ENCODE measurements around the gene OR2F2.

OR2F2 gene, protein sequence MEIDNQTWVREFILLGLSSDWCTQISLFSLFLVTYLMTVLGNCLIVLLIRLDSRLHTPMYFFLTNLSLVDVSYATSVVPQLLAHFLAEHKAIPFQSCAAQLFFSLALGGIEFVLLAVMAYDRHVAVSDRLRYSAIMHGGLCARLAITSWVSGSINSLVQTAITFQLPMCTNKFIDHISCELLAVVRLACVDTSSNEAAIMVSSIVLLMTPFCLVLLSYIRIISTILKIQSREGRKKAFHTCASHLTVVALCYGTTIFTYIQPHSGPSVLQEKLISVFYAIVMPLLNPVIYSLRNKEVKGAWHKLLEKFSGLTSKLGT

GRCh38 chr7:143934526-143935325, at the start of gene OR2F2:
TSS of gene OR2F2 (plus strand) at chr7:143935233. CDS start at chr7:143935233, 0 bp downstream.
- Histone ChIP-seq H3K79me2 (ENCODE audit: control insufficient read depth, insufficient read depth, low read length, unreplicated experiment) (no peaks in the 10 kb centered on the region), H3K4me3 (ENCODE audit: low read depth, low read length) (no peak within 1 kb of the TSS), H3K27me3 (ENCODE audit: insufficient read depth, low read length) (no peaks in the 10 kb centered on the region), H3K4me1 (ENCODE audit: control insufficient read depth, insufficient read depth, low read length, unreplicated experiment) (peaks cover 24% of the 10 kb centered on the region), H2AFZ (ENCODE audit: low read length, unreplicated experiment) (no peak within 1 kb of the TSS), H3K36me3 (ENCODE audit: insufficient read depth, low read length) (no peaks in the 10 kb centered on the region), H3K27ac (ENCODE audit: low read depth, low read length) (peak within 1 kb of the TSS; percentile 61)

GRCh38 chr7:143885951-143886350, 49.1 kb upstream of the OR2F2 start:
- peaks cover 14% of the 10 kb centered on the region for H3K36me3 ChIP-seq (ENCODE audit: insufficient read depth, low read length)
- peaks cover 28% of the 10 kb centered on the region for H3K79me2 ChIP-seq (ENCODE audit: control insufficient read depth, insufficient read depth, low read length, unreplicated experiment)
- H3K4me3 ChIP-seq (ENCODE audit: low read depth, low read length) = 0 out of 2 replicates have a peak overlapping the region, but pooled peaks have one; percentile 81
- H3K27ac ChIP-seq (ENCODE audit: low read depth, low read length) = no peak overlapping the region
- H3K27me3 ChIP-seq (ENCODE audit: insufficient read depth, low read length) = no peaks in the 10 kb centered on the region
- H3K4me1 ChIP-seq (ENCODE audit: control insufficient read depth, insufficient read depth, low read length, unreplicated experiment) = peaks cover 20% of the 10 kb centered on the region
- no peak overlapping the region for H2AFZ ChIP-seq (ENCODE audit: low read length, unreplicated experiment)

- H2AFZ ChIP-seq (ENCODE audit: low read length, unreplicated experiment) = no peak overlapping the region
- no peak overlapping the region for H3K27ac ChIP-seq (ENCODE audit: low read depth, low read length)
- H3K36me3 ChIP-seq (ENCODE audit: insufficient read depth, low read length) = peaks cover 16% of the 10 kb centered on the region
- H3K79me2 ChIP-seq (ENCODE audit: control insufficient read depth, insufficient read depth, low read length, unreplicated experiment) = peaks cover 32% of the 10 kb centered on the region
- H3K4me1 ChIP-seq (ENCODE audit: control insufficient read depth, insufficient read depth, low read length, unreplicated experiment) = peaks cover 20% of the 10 kb centered on the region
- no peaks in the 10 kb centered on the region for H3K27me3 ChIP-seq (ENCODE audit: insufficient read depth, low read length)
- no peak overlapping the region for H3K4me3 ChIP-seq (ENCODE audit: low read depth, low read length)
These were observed 48.1 kb upstream of the OR2F2 start for GRCh38 chr7:143886826-143887477.

GRCh38 chr7:143889068-143889467, 46.0 kb upstream of the OR2F2 start:
- Histone ChIP-seq H2AFZ (ENCODE audit: low read length, unreplicated experiment) (no peak overlapping the region), H3K79me2 (ENCODE audit: control insufficient read depth, insufficient read depth, low read length, unreplicated experiment) (peaks cover 36% of the 10 kb centered on the region), H3K27ac (ENCODE audit: low read depth, low read length) (no peak overlapping the region), H3K36me3 (ENCODE audit: insufficient read depth, low read length) (peaks cover 24% of the 10 kb centered on the region), H3K27me3 (ENCODE audit: insufficient read depth, low read length) (no peaks in the 10 kb centered on the region), H3K4me3 (ENCODE audit: low read depth, low read length) (no peak overlapping the region), H3K4me1 (ENCODE audit: control insufficient read depth, insufficient read depth, low read length, unreplicated experiment) (peaks cover 15% of the 10 kb centered on the region)

- H2AFZ ChIP-seq (ENCODE audit: low read length, unreplicated experiment) = no peak overlapping the region
- H3K79me2 ChIP-seq (ENCODE audit: control insufficient read depth, insufficient read depth, low read length, unreplicated experiment) = peaks cover 40% of the 10 kb centered on the region
- H3K36me3 ChIP-seq (ENCODE audit: insufficient read depth, low read length) = peaks cover 24% of the 10 kb centered on the region
- no peaks in the 10 kb centered on the region for H3K27me3 ChIP-seq (ENCODE audit: insufficient read depth, low read length)
- H3K27ac ChIP-seq (ENCODE audit: low read depth, low read length) = no peak overlapping the region
- H3K4me3 ChIP-seq (ENCODE audit: low read depth, low read length) = no peak overlapping the region
- peaks cover 10% of the 10 kb centered on the region for H3K4me1 ChIP-seq (ENCODE audit: control insufficient read depth, insufficient read depth, low read length, unreplicated experiment)
These were observed 44.5 kb upstream of the OR2F2 start for GRCh38 chr7:143890558-143890957.

DNA sequence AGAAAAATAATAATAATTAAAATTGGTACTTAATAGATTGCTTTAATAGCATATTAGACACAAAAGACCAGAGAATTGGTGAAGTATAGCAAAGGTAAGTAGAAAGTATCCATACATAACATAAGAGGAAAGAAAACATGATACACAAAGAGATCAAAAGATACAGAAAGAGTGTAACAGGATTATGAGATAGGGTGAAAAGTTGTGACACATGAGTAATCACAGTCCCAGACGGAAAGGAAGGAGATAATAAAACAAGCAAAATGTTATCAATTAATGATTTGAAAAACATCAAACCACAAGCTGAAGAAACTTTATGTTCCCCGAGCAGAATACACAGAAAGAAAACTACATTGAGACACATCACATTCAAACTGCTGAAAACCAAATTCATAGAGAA, 43.6 kb upstream of the OR2F2 start:
- no peak overlapping the region for H3K27ac ChIP-seq (ENCODE audit: low read depth, low read length)
- peaks cover under 1% of the 10 kb centered on the region for H3K4me1 ChIP-seq (ENCODE audit: control insufficient read depth, insufficient read depth, low read length, unreplicated experiment)
- H3K79me2 ChIP-seq (ENCODE audit: control insufficient read depth, insufficient read depth, low read length, unreplicated experiment) = peaks cover 40% of the 10 kb centered on the region
- no peak overlapping the region for H2AFZ ChIP-seq (ENCODE audit: low read length, unreplicated experiment)
- H3K36me3 ChIP-seq (ENCODE audit: insufficient read depth, low read length) = peaks cover 24% of the 10 kb centered on the region
- H3K27me3 ChIP-seq (ENCODE audit: insufficient read depth, low read length) = no peaks in the 10 kb centered on the region
- H3K4me3 ChIP-seq (ENCODE audit: low read depth, low read length) = no peak overlapping the region

GRCh38 chr7:143892527-143893300, 42.3 kb upstream of the OR2F2 start:
- H3K4me3 ChIP-seq (ENCODE audit: low read depth, low read length) = no peak overlapping the region
- H3K27me3 ChIP-seq (ENCODE audit: insufficient read depth, low read length) = no peaks in the 10 kb centered on the region
- H2AFZ ChIP-seq (ENCODE audit: low read length, unreplicated experiment) = no peak overlapping the region
- peaks cover 24% of the 10 kb centered on the region for H3K36me3 ChIP-seq (ENCODE audit: insufficient read depth, low read length)
- peaks cover 40% of the 10 kb centered on the region for H3K79me2 ChIP-seq (ENCODE audit: control insufficient read depth, insufficient read depth, low read length, unreplicated experiment)
- no peak overlapping the region for H3K27ac ChIP-seq (ENCODE audit: low read depth, low read length)
- H3K4me1 ChIP-seq (ENCODE audit: control insufficient read depth, insufficient read depth, low read length, unreplicated experiment) = no peaks in the 10 kb centered on the region

- H3K27me3 ChIP-seq (ENCODE audit: insufficient read depth, low read length) = no peaks in the 10 kb centered on the region
- H3K4me3 ChIP-seq (ENCODE audit: low read depth, low read length) = no peak overlapping the region
- peaks cover 64% of the 10 kb centered on the region for H3K79me2 ChIP-seq (ENCODE audit: control insufficient read depth, insufficient read depth, low read length, unreplicated experiment)
- H3K4me1 ChIP-seq (ENCODE audit: control insufficient read depth, insufficient read depth, low read length, unreplicated experiment) = peaks cover 23% of the 10 kb centered on the region
- H3K36me3 ChIP-seq (ENCODE audit: insufficient read depth, low read length) = peaks cover 9% of the 10 kb centered on the region
- H3K27ac ChIP-seq (ENCODE audit: low read depth, low read length) = no peak overlapping the region
- no peak overlapping the region for H2AFZ ChIP-seq (ENCODE audit: low read length, unreplicated experiment)
These were observed 38.4 kb upstream of the OR2F2 start for GRCh38 chr7:143896667-143897066.

DNA sequence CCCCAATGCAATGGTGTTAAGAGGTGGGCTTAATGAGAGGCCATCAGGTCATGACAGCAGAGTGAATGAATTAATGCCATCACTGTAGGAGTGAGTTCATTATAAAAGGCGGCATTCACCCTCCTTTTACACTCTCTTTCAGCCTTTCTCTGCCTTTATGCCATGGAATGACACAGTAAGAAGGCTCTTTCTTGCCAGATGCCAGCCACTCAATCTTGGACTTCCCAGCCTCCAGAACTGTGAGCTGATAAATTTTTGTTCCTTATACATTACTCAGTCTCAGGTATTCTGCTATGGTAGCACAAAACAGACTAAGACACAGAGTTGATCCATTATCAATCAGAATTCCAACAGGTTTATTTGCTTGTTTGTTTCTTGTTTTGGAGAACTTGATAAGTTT, 36.2 kb upstream of the OR2F2 start:
- Histone ChIP-seq H3K4me3 (ENCODE audit: low read depth, low read length) (0 out of 2 replicates have a peak overlapping the region, but pooled peaks have one; percentile 14), H3K4me1 (ENCODE audit: control insufficient read depth, insufficient read depth, low read length, unreplicated experiment) (peaks cover 23% of the 10 kb centered on the region), H3K27me3 (ENCODE audit: insufficient read depth, low read length) (no peaks in the 10 kb centered on the region), H3K27ac (ENCODE audit: low read depth, low read length) (no peak overlapping the region), H2AFZ (ENCODE audit: low read length, unreplicated experiment) (no peak overlapping the region), H3K79me2 (ENCODE audit: control insufficient read depth, insufficient read depth, low read length, unreplicated experiment) (peaks cover 58% of the 10 kb centered on the region), H3K36me3 (ENCODE audit: insufficient read depth, low read length) (no peaks in the 10 kb centered on the region)

DNA sequence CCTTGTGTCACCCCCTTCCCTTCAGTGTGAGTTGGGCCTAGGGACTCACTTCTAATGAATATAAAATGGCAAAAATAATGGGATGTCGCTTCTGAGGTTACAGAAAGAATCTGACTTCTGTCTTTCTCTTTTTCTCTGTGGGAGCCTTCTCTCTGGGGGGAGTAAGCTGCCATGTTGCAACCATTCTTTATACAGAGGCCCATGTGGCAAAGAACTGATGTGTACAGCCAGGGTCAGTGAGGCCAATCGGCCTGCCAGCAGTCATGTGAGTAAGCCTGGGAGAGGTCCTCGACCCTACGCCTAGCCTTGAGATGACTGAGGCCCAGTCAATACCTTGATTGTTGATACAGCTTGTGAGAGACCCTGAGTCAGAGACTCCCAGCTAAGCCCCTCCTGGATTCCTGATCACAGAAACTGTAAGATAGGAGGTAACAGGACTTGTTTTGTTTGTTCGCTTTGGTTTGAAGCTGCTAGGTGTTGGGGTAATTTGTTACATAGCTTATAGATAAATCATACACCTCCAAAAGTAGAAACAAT, 34.7 kb upstream of the OR2F2 start:
- Histone ChIP-seq H3K27ac (ENCODE audit: low read depth, low read length) (peak overlapping the region; percentile 74), H3K4me3 (ENCODE audit: low read depth, low read length) (peak overlapping the region; percentile 89), H2AFZ (ENCODE audit: low read length, unreplicated experiment) (peak overlapping the region; percentile 43), H3K27me3 (ENCODE audit: insufficient read depth, low read length) (no peaks in the 10 kb centered on the region), H3K36me3 (ENCODE audit: insufficient read depth, low read length) (no peaks in the 10 kb centered on the region), H3K4me1 (ENCODE audit: control insufficient read depth, insufficient read depth, low read length, unreplicated experiment) (peaks cover 23% of the 10 kb centered on the region), H3K79me2 (ENCODE audit: control insufficient read depth, insufficient read depth, low read length, unreplicated experiment) (peaks cover 49% of the 10 kb centered on the region)

All from ACC112 (cell line).